ENCODE measurements around the gene DPF3. TPM values are rescaled to one million over a fixed set of nuclear protein-coding genes. Genes with fewer than 3 reads are reported as not detected.

Gene DPF3
- total and polyA plus RNA-seq, 9 of the 15 experiments (the other 6 are each of a cell fraction or from before 2014, with no cell fraction given), result 0.21 to 4.9 (median 1.2) TPM

DNA sequence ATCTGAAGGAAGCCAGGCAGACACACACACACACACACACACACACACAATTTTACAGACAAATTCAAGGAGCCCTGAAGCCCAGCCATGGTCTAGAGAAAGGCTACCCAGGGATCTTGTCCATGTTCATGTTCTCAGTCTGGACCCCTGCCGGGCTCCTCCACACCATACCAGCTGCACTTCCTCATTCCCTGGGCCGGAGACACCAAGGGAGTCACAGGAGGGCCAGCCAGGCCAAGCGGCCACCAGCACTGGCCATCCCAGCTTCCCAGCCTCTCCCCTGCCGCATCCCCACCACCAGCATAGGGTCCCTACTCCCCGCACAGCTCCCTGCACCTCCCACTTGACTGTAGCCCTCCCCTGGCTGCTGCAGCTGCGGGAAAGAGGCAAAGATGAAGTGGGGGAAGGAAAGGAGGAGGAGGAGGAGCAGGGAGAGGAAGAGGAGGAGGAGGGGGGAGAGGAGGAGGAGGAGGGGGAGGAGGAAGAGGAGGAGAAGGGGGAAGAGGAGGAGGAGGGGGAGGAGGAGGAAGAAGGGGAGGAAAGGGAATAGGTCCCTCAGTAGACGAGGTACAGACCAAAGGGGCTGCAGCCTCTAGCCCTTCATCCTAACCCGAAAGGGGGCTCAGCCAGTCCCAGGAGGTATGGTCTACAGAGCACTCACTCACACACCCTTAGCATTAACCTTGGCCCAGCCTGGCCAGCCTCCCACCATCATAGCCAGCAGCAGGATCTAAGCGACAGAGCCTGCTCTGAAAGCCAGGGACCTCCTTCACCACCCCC lies 293.2 kb downstream of the DPF3 start:
- no peaks in the 10 kb centered on the region for H3K36me3 ChIP-seq (ENCODE audit: control insufficient read depth, insufficient read depth, low read length)
- FAIRE-seq (no peak), DNase-seq (ENCODE audit: extremely low read depth in 1 of 4, low spot score in 3 of 4) (no peak), ATAC-seq (peak; percentile 31; the same call in 2 of the 3 replicates)
- no peak overlapping the region for H3K4me3 ChIP-seq
- intact Hi-C loops (cut with micrococcal nuclease), result no loop called here
- no peaks in the 10 kb centered on the region for H3K9me1 ChIP-seq (ENCODE audit: control insufficient read depth, insufficient read depth, low read length)
- no peak overlapping the region for H2AFZ ChIP-seq (ENCODE audit: low read depth, low read length)
- BruUV-seq (replicated peaks), result no TSS peak
- no peaks in the 10 kb centered on the region for H3K79me2 ChIP-seq (ENCODE audit: control insufficient read depth, insufficient read depth, low read length)
- H3K27ac ChIP-seq (ENCODE audit: extremely low read depth, low read depth, low read length), result no peak overlapping the region
- ChIA-PET CTCF (ENCODE audit: low intra/inter-chr PET ratio) (no interaction called here), POLR2A (interaction anchor here (1.2 kb wide), 1 partner anchor 10 kb away, joined by 3 read pairs; no protein-coding TSS in a partner anchor)
- H3K4me2 ChIP-seq (ENCODE audit: insufficient read depth, low read length), result no peak overlapping the region
- TF ChIP-seq, protein P1, sequence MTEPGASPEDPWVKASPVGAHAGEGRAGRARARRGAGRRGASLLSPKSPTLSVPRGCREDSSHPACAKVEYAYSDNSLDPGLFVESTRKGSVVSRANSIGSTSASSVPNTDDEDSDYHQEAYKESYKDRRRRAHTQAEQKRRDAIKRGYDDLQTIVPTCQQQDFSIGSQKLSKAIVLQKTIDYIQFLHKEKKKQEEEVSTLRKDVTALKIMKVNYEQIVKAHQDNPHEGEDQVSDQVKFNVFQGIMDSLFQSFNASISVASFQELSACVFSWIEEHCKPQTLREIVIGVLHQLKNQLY (CRISPR knock-in tag; conservative IDR thresholded peaks at IDR 0.05), result no peak
- TF ChIP-seq SMARCA4 (IDR thresholded peaks at IDR 0.05) (no peak), ZNF263 (CRISPR knock-in tag; IDR thresholded peaks at IDR 0.05; ENCODE audit: borderline replicate concordance) (peak; percentile 87), BRCA1 (IDR thresholded peaks at IDR 0.05) (no peak), BRCA1 (CRISPR knock-in tag; IDR thresholded peaks at IDR 0.05) (no peak), ZNF165 (CRISPR knock-in tag; IDR thresholded peaks at IDR 0.05; ENCODE audit: borderline replicate concordance) (no peak), ZNF124 (CRISPR knock-in tag; IDR thresholded peaks at IDR 0.05) (no peak), TBP (optimal IDR thresholded peaks at IDR 0.05; ENCODE audit: low read depth, low read length) (no peak), SPI1 (IDR thresholded peaks at IDR 0.05; ENCODE audit: borderline replicate concordance, low read depth, low read length) (peak; percentile 91), ZNF134 (CRISPR knock-in tag; conservative IDR thresholded peaks at IDR 0.05) (no peak)
- TF ChIP-seq, protein P2, sequence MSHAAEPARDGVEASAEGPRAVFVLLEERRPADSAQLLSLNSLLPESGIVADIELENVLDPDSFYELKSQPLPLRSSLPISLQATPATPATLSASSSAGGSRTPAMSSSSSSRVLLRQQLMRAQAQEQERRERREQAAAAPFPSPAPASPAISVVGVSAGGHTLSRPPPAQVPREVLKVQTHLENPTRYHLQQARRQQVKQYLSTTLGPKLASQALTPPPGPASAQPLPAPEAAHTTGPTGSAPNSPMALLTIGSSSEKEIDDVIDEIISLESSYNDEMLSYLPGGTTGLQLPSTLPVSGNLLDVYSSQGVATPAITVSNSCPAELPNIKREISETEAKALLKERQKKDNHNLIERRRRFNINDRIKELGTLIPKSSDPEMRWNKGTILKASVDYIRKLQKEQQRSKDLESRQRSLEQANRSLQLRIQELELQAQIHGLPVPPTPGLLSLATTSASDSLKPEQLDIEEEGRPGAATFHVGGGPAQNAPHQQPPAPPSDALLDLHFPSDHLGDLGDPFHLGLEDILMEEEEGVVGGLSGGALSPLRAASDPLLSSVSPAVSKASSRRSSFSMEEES (CRISPR knock-in tag; IDR thresholded peaks at IDR 0.05), result no peak
- TF ChIP-seq, protein P3, sequence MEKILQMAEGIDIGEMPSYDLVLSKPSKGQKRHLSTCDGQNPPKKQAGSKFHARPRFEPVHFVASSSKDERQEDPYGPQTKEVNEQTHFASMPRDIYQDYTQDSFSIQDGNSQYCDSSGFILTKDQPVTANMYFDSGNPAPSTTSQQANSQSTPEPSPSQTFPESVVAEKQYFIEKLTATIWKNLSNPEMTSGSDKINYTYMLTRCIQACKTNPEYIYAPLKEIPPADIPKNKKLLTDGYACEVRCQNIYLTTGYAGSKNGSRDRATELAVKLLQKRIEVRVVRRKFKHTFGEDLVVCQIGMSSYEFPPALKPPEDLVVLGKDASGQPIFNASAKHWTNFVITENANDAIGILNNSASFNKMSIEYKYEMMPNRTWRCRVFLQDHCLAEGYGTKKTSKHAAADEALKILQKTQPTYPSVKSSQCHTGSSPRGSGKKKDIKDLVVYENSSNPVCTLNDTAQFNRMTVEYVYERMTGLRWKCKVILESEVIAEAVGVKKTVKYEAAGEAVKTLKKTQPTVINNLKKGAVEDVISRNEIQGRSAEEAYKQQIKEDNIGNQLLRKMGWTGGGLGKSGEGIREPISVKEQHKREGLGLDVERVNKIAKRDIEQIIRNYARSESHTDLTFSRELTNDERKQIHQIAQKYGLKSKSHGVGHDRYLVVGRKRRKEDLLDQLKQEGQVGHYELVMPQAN (IDR thresholded peaks at IDR 0.05; ENCODE audit: borderline replicate concordance), result no peak
- no peak overlapping the region for H3K9ac ChIP-seq (ENCODE audit: insufficient read depth in 1 of 2, low read depth in 2 of 2, low read length in 2 of 2)
- peaks cover 8 to 30% of the 10 kb centered on the region in 2 experiments for H3K27me3 ChIP-seq (ENCODE audit: control insufficient read depth in 2 of 2, insufficient read depth in 2 of 2, low read length in 2 of 2)
- 0% methylated on average over 3 of the region's 9 CpGs for WGBS (ENCODE audit: insufficient coverage, low coverage, missing lambda C conversion rate)
- H3K4me1 ChIP-seq (replicated peaks in 1 of 2; ENCODE audit: control insufficient read depth in 2 of 2, insufficient read depth in 2 of 2, low read length in 2 of 2), result peaks cover 0 to 12% of the 10 kb centered on the region in 2 experiments; a peak in 4 of 5 replicates
- H4K20me1 ChIP-seq (replicated peaks; ENCODE audit: control insufficient read depth, insufficient read depth, low read length), result no peaks in the 10 kb centered on the region; the same call in 1 of the 2 replicates
- in situ Hi-C loops (cut with MboI), result no loop called here
- no peaks in the 10 kb centered on the region for H3K9me3 ChIP-seq (replicated peaks; ENCODE audit: control insufficient read depth, insufficient read depth, low read depth, low read length)

All from K562 (cell line).